Chondrocyte (in vitro differentiated cells): ENCODE measurements around the gene HRH1. TPM values are rescaled to one million over a fixed set of nuclear protein-coding genes. Genes with fewer than 3 reads are reported as not detected.
"Not testable (repeated sequence)": the region's sequence is repeated elsewhere in the genome, so short reads cannot be mapped to it uniquely, and the experiment has no call there.

ENCODE experiments used
- DNase-seq: peaks from one replicate; pipeline ENCODE4 v3.0.0; 2021; ENCODE audit warnings: mixed read lengths, low spot score
- H3K27ac Mint-ChIP-seq: one replicate; pipeline ENCODE4 v1.8.0; 2021; ENCODE audit warnings: mild to moderate bottlenecking, moderate library complexity, mixed read lengths; ENCODE audit not compliant: unreplicated experiment
- H3K27me3 Mint-ChIP-seq: 2 replicates; pipeline ENCODE4 v1.8.0; 2021; ENCODE audit warnings: low read depth, mixed read lengths
- H3K36me3 Mint-ChIP-seq: 2 replicates; pipeline ENCODE4 v1.8.0; 2021; ENCODE audit warnings: low read depth, mixed read lengths
- H3K4me1 Mint-ChIP-seq: 2 replicates; pipeline ENCODE4 v1.8.0; 2021; ENCODE audit warnings: low read depth, mild to moderate bottlenecking, mixed read lengths
- H3K4me3 Mint-ChIP-seq: one replicate; pipeline ENCODE4 v1.8.0; 2021; ENCODE audit warnings: mild to moderate bottlenecking, moderate library complexity, mixed read lengths; ENCODE audit not compliant: unreplicated experiment
- H3K9me3 Mint-ChIP-seq: 2 replicates; pipeline ENCODE4 v1.8.0; 2021; ENCODE audit warnings: low read depth, mixed read lengths
- long read RNA-seq: library from polyadenylated mRNA; stranded (forward); transcript quantifications from one replicate; pipeline ENCODE4 v2.0.0, GENCODE V29; 2021
- total RNA-seq: library from RNA; stranded (reverse); gene quantifications from 3 replicates; pipeline ENCODE4 v1.2.1, GENCODE V29; 2021
- TF ChIP-seq, protein P1 (sequence below): fragments of 200-600 bp; sonication (generic); IDR thresholded peaks from 2 replicates; pipeline ENCODE4 v1.5.0; 2021; ENCODE audit warnings: antibody characterized with exemption, mild to moderate bottlenecking, moderate library complexity

Gene HRH1, protein sequence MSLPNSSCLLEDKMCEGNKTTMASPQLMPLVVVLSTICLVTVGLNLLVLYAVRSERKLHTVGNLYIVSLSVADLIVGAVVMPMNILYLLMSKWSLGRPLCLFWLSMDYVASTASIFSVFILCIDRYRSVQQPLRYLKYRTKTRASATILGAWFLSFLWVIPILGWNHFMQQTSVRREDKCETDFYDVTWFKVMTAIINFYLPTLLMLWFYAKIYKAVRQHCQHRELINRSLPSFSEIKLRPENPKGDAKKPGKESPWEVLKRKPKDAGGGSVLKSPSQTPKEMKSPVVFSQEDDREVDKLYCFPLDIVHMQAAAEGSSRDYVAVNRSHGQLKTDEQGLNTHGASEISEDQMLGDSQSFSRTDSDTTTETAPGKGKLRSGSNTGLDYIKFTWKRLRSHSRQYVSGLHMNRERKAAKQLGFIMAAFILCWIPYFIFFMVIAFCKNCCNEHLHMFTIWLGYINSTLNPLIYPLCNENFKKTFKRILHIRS
- 30.1 to 32.0 TPM (median 30.8 TPM) in 3 replicates for total RNA-seq
- long read RNA-seq, full-length matches to known transcripts = 66 of 80 reads
- long read RNA-seq, partial matches to known transcripts = 6 of 80 reads
- long read RNA-seq, other reads (novel, unspliced or antisense) = 8 of 80 reads

DNA sequence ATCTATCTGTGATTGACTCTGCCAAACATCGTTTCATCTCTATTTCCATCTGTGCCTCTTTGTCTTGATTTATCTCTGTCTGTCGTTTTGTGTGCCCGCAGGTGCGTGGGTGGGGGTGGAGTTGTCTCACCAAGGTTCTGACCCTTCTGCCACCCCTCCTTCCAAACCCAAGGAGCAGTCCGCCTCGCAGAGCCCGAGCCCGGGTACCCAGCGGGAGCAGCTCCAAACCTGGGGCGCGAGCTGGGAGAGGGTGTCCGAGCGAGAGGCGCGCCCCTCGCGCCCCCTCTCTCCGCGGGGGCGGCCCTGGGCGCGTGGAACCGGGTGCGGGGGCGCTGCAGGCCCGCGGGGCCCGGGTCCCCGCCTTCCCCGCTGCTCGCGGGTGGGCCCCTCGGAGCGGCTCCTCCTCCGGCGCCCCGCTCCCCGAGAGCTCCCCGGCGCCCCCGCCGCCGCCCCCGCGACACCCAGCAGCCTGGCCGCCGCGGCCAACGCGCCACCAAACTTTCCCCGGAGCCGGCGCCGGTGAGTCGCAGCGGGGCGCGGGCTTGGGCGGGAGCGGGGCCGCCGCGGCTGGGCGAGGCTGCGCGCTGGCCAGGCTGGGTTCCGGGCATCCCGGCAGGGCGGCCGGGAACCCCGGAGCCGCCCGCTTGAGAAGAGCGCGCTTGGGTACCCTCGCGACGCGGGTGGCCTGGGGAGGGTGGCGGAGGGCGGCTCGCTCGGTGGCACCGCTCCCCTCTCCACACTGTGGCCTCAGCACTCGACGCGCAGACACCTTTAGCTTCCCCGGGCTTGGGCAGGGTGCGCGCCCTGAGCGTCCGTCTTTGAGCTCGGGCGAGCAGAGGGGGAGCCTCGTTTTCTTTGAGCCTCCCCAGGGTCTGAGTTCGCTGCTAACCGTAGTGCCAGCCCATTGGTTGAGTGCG is at the start of gene HRH1:
HRH1 (plus strand) TSS at position 458 of the 917 bp plus-strand sequence. CDS start 104,545 bp downstream, outside the sequence.
- peak within 1 kb of the TSS; percentile 82 for H3K27ac Mint-ChIP-seq
- H3K27me3 Mint-ChIP-seq = no peaks in the 10 kb centered on the region
- DNase-seq = no peak

DNA sequence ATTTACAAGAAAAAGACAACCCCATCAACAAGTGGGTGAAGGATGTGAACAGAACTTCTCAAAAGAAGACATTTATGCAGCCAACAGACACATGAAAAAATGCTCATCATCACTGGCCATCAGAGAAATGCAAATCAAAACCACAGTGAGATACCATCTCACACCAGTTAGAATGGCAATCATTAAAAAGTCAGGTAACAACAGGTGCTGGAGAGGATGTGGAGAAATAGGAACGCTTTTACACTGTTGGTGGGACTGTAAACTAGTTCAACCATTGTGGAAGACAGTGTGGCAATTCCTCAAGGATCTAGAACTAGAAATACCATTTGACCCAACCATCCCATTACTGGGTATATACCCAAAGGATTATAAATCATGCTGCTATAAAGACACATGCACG is 41.0 kb upstream of the HRH1 start:
- not testable (repeated sequence) for H3K9me3 Mint-ChIP-seq, H3K27ac Mint-ChIP-seq, H3K4me1 Mint-ChIP-seq, H3K4me3 Mint-ChIP-seq, H3K36me3 Mint-ChIP-seq, DNase-seq
- peaks cover 29% of the 10 kb centered on the region for H3K27me3 Mint-ChIP-seq

More for the DNA sequence above, at the start of gene HRH1:
- TF ChIP-seq, protein P1, sequence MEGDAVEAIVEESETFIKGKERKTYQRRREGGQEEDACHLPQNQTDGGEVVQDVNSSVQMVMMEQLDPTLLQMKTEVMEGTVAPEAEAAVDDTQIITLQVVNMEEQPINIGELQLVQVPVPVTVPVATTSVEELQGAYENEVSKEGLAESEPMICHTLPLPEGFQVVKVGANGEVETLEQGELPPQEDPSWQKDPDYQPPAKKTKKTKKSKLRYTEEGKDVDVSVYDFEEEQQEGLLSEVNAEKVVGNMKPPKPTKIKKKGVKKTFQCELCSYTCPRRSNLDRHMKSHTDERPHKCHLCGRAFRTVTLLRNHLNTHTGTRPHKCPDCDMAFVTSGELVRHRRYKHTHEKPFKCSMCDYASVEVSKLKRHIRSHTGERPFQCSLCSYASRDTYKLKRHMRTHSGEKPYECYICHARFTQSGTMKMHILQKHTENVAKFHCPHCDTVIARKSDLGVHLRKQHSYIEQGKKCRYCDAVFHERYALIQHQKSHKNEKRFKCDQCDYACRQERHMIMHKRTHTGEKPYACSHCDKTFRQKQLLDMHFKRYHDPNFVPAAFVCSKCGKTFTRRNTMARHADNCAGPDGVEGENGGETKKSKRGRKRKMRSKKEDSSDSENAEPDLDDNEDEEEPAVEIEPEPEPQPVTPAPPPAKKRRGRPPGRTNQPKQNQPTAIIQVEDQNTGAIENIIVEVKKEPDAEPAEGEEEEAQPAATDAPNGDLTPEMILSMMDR = no peak
- Mint-ChIP-seq H3K36me3 (peaks cover 2% of the 10 kb centered on the region), H3K4me3 (peak within 1 kb of the TSS; percentile 88), H3K9me3 (no peaks in the 10 kb centered on the region), H3K4me1 (peaks cover 49% of the 10 kb centered on the region)

DNA sequence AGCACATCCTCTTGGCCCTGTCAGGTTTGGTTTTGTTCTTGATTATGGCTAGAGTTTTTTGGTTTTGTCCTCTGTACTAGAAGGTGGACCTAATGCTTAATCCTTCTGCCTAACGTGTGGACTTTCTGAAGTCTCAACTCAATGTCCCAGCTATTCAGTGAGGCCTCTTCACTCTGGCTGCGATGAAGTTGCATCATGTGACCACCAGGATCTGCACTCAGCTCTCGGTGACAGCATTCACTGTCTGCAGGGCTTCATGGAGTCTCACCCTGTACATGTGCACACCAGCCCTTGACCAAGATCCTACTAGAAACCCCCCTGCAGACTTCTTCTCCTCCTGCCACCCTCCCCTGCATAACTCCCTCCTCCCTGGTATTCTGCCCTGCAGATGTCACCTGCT is 38.7 kb upstream of the HRH1 start:
- peaks cover 11% of the 10 kb centered on the region for H3K4me1 Mint-ChIP-seq
- no peak for DNase-seq
- TF ChIP-seq, protein P1 = no peak
- H3K4me3 Mint-ChIP-seq = no peak overlapping the region
- peaks cover 6% of the 10 kb centered on the region for H3K9me3 Mint-ChIP-seq
- H3K36me3 Mint-ChIP-seq = peaks cover 1% of the 10 kb centered on the region
- peaks cover 13% of the 10 kb centered on the region for H3K27me3 Mint-ChIP-seq
- no peak overlapping the region for H3K27ac Mint-ChIP-seq

DNA sequence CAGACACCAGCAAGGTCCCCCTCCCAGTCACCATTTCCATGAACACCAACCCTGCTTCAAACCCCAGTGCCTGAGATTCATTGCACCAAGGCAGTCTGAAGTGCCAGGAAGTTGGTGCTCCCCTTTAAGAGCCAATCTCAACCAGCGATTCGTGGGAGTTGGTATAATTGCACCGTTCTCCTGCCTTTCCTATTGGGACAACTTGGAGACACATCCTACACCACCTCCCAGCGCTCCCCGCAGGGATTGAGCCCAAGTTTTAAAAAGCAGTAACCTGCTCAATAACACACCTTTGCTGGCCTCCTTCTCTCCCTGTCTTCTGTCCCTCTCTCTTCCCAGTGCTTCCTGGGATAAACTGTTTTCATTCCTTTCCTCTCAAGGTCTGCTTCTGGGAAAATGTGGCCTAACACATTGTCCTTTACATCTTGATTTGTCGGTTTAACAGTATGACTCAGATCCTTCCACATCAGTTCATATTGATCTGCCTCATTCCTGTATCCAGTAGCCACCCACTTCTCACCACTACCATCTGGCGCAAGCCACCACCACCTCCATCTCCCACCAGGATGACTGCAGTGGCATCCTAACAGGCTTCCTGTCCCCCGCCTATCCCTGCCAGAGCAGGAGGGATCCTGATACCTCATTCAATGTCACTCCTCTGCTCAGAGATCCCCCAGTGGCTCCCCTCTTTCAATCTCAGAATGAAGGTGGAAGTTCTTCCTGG is 37.8 kb upstream of the HRH1 start:
- no peak for DNase-seq
- Mint-ChIP-seq H3K9me3 (peaks cover 6% of the 10 kb centered on the region), H3K4me1 (peaks cover 13% of the 10 kb centered on the region), H3K4me3 (no peak overlapping the region), H3K36me3 (peaks cover 1% of the 10 kb centered on the region), H3K27ac (no peak overlapping the region), H3K27me3 (peaks cover 10% of the 10 kb centered on the region)
- TF ChIP-seq, protein P1 = no peak

DNA sequence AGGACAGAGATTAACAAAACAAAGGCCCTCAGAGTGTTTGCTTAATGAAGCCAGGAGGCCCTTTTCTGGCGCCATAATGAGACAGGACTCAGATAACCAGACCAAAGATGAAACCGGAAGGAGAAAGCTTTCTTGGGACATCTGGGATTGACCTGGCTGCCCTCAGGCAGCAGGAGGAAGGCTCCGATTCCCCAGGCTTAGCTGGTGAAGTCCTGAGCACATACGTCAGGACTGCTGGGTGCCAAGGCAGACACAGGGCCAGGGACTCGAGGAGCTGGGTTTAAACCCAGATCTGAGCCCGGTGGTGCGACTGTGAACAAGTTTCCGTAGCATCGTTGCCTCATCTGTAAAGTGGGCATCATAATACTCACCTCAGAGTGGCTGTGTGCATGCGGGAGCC is 36.7 kb upstream of the HRH1 start:
- DNase-seq = no peak
- H3K4me3 Mint-ChIP-seq = no peak overlapping the region
- H3K4me1 Mint-ChIP-seq = peaks cover 13% of the 10 kb centered on the region
- TF ChIP-seq, protein P1 = no peak
- no peaks in the 10 kb centered on the region for H3K27me3 Mint-ChIP-seq
- H3K36me3 Mint-ChIP-seq = peaks cover 1% of the 10 kb centered on the region
- no peak overlapping the region for H3K27ac Mint-ChIP-seq
- H3K9me3 Mint-ChIP-seq = peaks cover 9% of the 10 kb centered on the region
